T-cell (primary cell): ENCODE results near the gene KSR1. TPM values are rescaled to one million over a fixed set of nuclear protein-coding genes. Genes with fewer than 3 reads are reported as not detected.
A peak's percentile ranks its signal among the peaks of the same experiment; 100 is the strongest.

ENCODE experiments used
- ATAC-seq, 4 experiments: fragments of 200-7000 bp in 3 of 4; fragments of 150-1000 bp in 1 of 4; cut with Tn5 transposase; replicated peaks in 1 of 4; 1 replicate in 3 of 4; 2 replicates in 1 of 4; pipeline ENCODE4 v1.10.0; 2021; ENCODE audit warnings: moderate library complexity in 3 of 4, mild to moderate bottlenecking in 2 of 4, moderate number of reproducible peaks in 1 of 4
- CTCF ChIA-PET, 2 donors: fragments of 300-600 bp; sonication (Branson Sonifier 250); formaldehyde crosslinking; loops; one replicate each; lab custom pipeline; 2022; ENCODE audit warnings: antibody characterized with exemption in 2 of 2; lab: Charles Lee
- POLR2A ChIA-PET, 2 donors: fragments of 300-600 bp; sonication (Branson Sonifier 250); formaldehyde crosslinking; loops; one replicate each; lab custom pipeline; 2022; ENCODE audit warnings: antibody characterized with exemption in 2 of 2; lab: Charles Lee
- DNase-seq, 35 experiments: peaks; one replicate each; pipeline versions ENCODE4 v3.0.0 to v3.0.0-alpha.2; 2013 to 2023
- H3K27ac ChIP-seq: one replicate; pipeline ENCODE4 v1.5.1; 2013; ENCODE audit warnings: low read length
- H3K27me3 ChIP-seq, 2 experiments: replicated peaks in 1 of 2; 1 replicate in 1 of 2; 2 replicates in 1 of 2; pipeline versions ENCODE4 v1.6.1 to v1.7.0; 2013; ENCODE audit warnings: low read length in 1 of 2, mixed read lengths in 1 of 2; ENCODE audit not compliant: control insufficient read depth in 2 of 2, insufficient read depth in 2 of 2; ENCODE audit errors: extremely low read depth in 1 of 2
- H3K36me3 ChIP-seq, 2 donors: 1 replicate in 1 of 2; 2 replicates in 1 of 2; pipeline versions ENCODE4 v1.6.1 to v1.7.0; 2013; ENCODE audit warnings: low read length in 1 of 2; ENCODE audit not compliant: control insufficient read depth in 2 of 2, insufficient read depth in 1 of 2; ENCODE audit errors: extremely low read depth in 1 of 2
- H3K4me1 ChIP-seq, 2 experiments: 1 replicate in 1 of 2; 2 replicates in 1 of 2; pipeline versions ENCODE4 v1.6.1 to v1.7.0; 2013; ENCODE audit warnings: low read length in 2 of 2, mixed read lengths in 1 of 2; ENCODE audit not compliant: insufficient read depth in 2 of 2, control insufficient read depth in 1 of 2; ENCODE audit errors: extremely low read depth in 1 of 2
- H3K4me3 ChIP-seq, 2 donors: 1 replicate in 1 of 2; 2 replicates in 1 of 2; pipeline versions ENCODE4 v1.5.1 to v1.7.0; 2013; ENCODE audit warnings: mild to moderate bottlenecking in 2 of 2, low read length in 1 of 2, moderate library complexity in 1 of 2; ENCODE audit not compliant: control insufficient read depth in 1 of 2; ENCODE audit errors: extremely low read depth in 1 of 2
- H3K9me3 ChIP-seq: 2 replicates; pipeline ENCODE4 v1.7.0; 2013
- H3K27ac Mint-ChIP-seq, 2 donors: one replicate each; pipeline ENCODE4 v1.8.0; 2020 to 2021; ENCODE audit warnings: mild to moderate bottlenecking in 2 of 2, mixed read lengths in 2 of 2
- H3K27me3 Mint-ChIP-seq, 2 donors: one replicate each; pipeline ENCODE4 v1.8.0; 2021 to 2022; ENCODE audit warnings: mixed read lengths in 2 of 2
- H3K36me3 Mint-ChIP-seq: one replicate; pipeline ENCODE4 v1.8.0; 2021; ENCODE audit warnings: mixed read lengths
- H3K4me1 Mint-ChIP-seq, 3 donors: one replicate each; pipeline ENCODE4 v1.8.0; 2020 to 2022; ENCODE audit warnings: mixed read lengths in 3 of 3, mild to moderate bottlenecking in 1 of 3
- H3K4me3 Mint-ChIP-seq, 3 donors: one replicate each; pipeline ENCODE4 v1.8.0; 2020 to 2022; ENCODE audit warnings: mild to moderate bottlenecking in 3 of 3, mixed read lengths in 3 of 3, moderate library complexity in 3 of 3
- H3K9me3 Mint-ChIP-seq, 3 donors: one replicate each; pipeline ENCODE4 v1.8.0; 2020 to 2022; ENCODE audit warnings: mixed read lengths in 3 of 3
- WGBS: methylation state at CpG from one replicate; pipeline ENCODE4 v1.1.5; 2013; ENCODE audit warnings: missing lambda C conversion rate; ENCODE audit not compliant: insufficient coverage; 5-methylcytosine and 5-hydroxymethylcytosine counted together
- total RNA-seq, 35 experiments: library from RNA in 6 of 35; stranded (reverse) in 6 of 35; fragments of 120-200 nt in 1 of 35; gene quantifications; one replicate each; pipeline versions ENCODE4 v1.2.1 to v1.2.4 and lab custom pipeline; 2013 to 2026

The KSR1 gene
- total RNA-seq, 5 donors from 2014 or later (not counting 1 experiment from before 2014, with no cell fraction given) = 26.8 to 35.8 (median 27.6) TPM

GRCh38 chr17:27612160-27612770, 156.0 kb downstream of the KSR1 start:
- no peaks in the 10 kb centered on the region for H3K9me3 ChIP-seq
- no peak overlapping the region for H3K27ac ChIP-seq
- 0% methylated on average over 1 of the region's 3 CpGs for WGBS
- H3K27ac Mint-ChIP-seq = no peak overlapping the region
- ChIA-PET CTCF (interaction anchor here in 1 of 2 donors (0.6 kb wide), 1 partner anchor 519 kb away, joined by 5 read pairs; no protein-coding TSS in a partner anchor), POLR2A (no interaction called here)
- no peaks in the 10 kb centered on the region for H3K27me3 ChIP-seq
- no peak for DNase-seq
- no peak overlapping the region for H3K4me3 Mint-ChIP-seq
- no peak overlapping the region for H3K4me3 ChIP-seq
- H3K27me3 Mint-ChIP-seq = no peaks in the 10 kb centered on the region
- peaks cover 5 to 38% of the 10 kb centered on the region in 2 donors for H3K36me3 ChIP-seq
- peaks cover 0 to 7% (median 0%) of the 10 kb centered on the region in 3 donors for H3K9me3 Mint-ChIP-seq
- peaks cover 7 to 17% (median 14%) of the 10 kb centered on the region in 3 donors for H3K4me1 Mint-ChIP-seq
- peaks cover 0 to 6% of the 10 kb centered on the region in 2 experiments for H3K4me1 ChIP-seq
- H3K36me3 Mint-ChIP-seq = peaks cover 53% of the 10 kb centered on the region
- ATAC-seq = no peak

- H3K4me3 ChIP-seq = no peak overlapping the region
- no peak overlapping the region for H3K27ac ChIP-seq
- H3K9me3 ChIP-seq = no peaks in the 10 kb centered on the region
- Mint-ChIP-seq H3K4me3 (no peak overlapping the region), H3K27me3 (no peaks in the 10 kb centered on the region), H3K36me3 (peaks cover 55% of the 10 kb centered on the region), H3K27ac (no peak overlapping the region), H3K4me1 (peaks cover 7 to 17% (median 14%) of the 10 kb centered on the region in 3 donors), H3K9me3 (peaks cover 0 to 7% (median 0%) of the 10 kb centered on the region in 3 donors)
- WGBS = no CpG with 5 or more reads among the region's 3 CpGs
- peaks cover 5 to 39% of the 10 kb centered on the region in 2 donors for H3K36me3 ChIP-seq
- H3K4me1 ChIP-seq = peaks cover 0 to 6% of the 10 kb centered on the region in 2 experiments
- no peaks in the 10 kb centered on the region for H3K27me3 ChIP-seq
- ChIA-PET CTCF (no interaction called here), POLR2A (no interaction called here)
- DNase-seq (no peak), ATAC-seq (no peak)
These were observed 157.2 kb downstream of the KSR1 start for GRCh38 chr17:27613433-27613832.

- no peak overlapping the region for H3K27ac ChIP-seq
- ChIA-PET CTCF (no interaction called here), POLR2A (no interaction called here)
- no peaks in the 10 kb centered on the region for H3K27me3 ChIP-seq
- Mint-ChIP-seq H3K36me3 (peaks cover 57% of the 10 kb centered on the region), H3K4me3 (no peak overlapping the region), H3K27me3 (no peaks in the 10 kb centered on the region), H3K9me3 (peaks cover 0 to 7% (median 0%) of the 10 kb centered on the region in 3 donors), H3K27ac (no peak overlapping the region), H3K4me1 (peaks cover 7 to 17% (median 14%) of the 10 kb centered on the region in 3 donors)
- no peak overlapping the region for H3K4me3 ChIP-seq
- no peak for ATAC-seq
- H3K36me3 ChIP-seq = peaks cover 0 to 33% of the 10 kb centered on the region in 2 donors
- peaks cover 0 to 6% of the 10 kb centered on the region in 2 experiments for H3K4me1 ChIP-seq
- no peak for DNase-seq
- H3K9me3 ChIP-seq = no peaks in the 10 kb centered on the region
- no CpG with 5 or more reads among the region's 1 CpG for WGBS
These were observed 158.9 kb downstream of the KSR1 start for GRCh38 chr17:27615121-27615520.

GRCh38 chr17:27616414-27616813, 160.2 kb downstream of the KSR1 start:
- H3K4me3 Mint-ChIP-seq = no peak overlapping the region
- no peak for ATAC-seq
- no peaks in the 10 kb centered on the region for H3K27me3 Mint-ChIP-seq
- POLR2A ChIA-PET = no interaction called here
- DNase-seq = no peak
- Histone ChIP-seq H3K4me3 (no peak overlapping the region), H3K9me3 (no peaks in the 10 kb centered on the region), H3K4me1 (peaks cover 0 to 12% of the 10 kb centered on the region in 2 experiments), H3K27ac (peak overlapping the region; percentile 25), H3K27me3 (no peaks in the 10 kb centered on the region), H3K36me3 (peaks cover 0 to 39% of the 10 kb centered on the region in 2 donors)
- peak overlapping the region; percentile 8 to 73 for H3K27ac Mint-ChIP-seq
- CTCF ChIA-PET = interaction anchor here in 1 of 2 donors (0.8 kb wide), 1 partner anchor 34 kb away, joined by 3 read pairs; no protein-coding TSS in a partner anchor
- H3K36me3 Mint-ChIP-seq = peaks cover 66% of the 10 kb centered on the region
- WGBS = 19% methylated on average over 3 of the region's 4 CpGs
- peaks cover 13 to 21% (median 14%) of the 10 kb centered on the region in 3 donors for H3K4me1 Mint-ChIP-seq
- peaks cover 0 to 7% (median 0%) of the 10 kb centered on the region in 3 donors for H3K9me3 Mint-ChIP-seq

GRCh38 chr17:27618417-27618816, 162.2 kb downstream of the KSR1 start:
- Histone ChIP-seq H3K27ac (no peak overlapping the region), H3K4me3 (no peak overlapping the region), H3K9me3 (no peaks in the 10 kb centered on the region), H3K27me3 (no peaks in the 10 kb centered on the region), H3K36me3 (peaks cover 0 to 40% of the 10 kb centered on the region in 2 donors), H3K4me1 (peaks cover 0 to 12% of the 10 kb centered on the region in 2 experiments)
- no peak overlapping the region for H3K27ac Mint-ChIP-seq
- ATAC-seq (no peak), DNase-seq (no peak)
- H3K9me3 Mint-ChIP-seq = peaks cover 0 to 7% (median 0%) of the 10 kb centered on the region in 3 donors
- no peaks in the 10 kb centered on the region for H3K27me3 Mint-ChIP-seq
- peaks cover 13 to 21% (median 14%) of the 10 kb centered on the region in 3 donors for H3K4me1 Mint-ChIP-seq
- POLR2A ChIA-PET = no interaction called here
- H3K4me3 Mint-ChIP-seq = no peak overlapping the region
- CTCF ChIA-PET = no interaction called here
- peaks cover 75% of the 10 kb centered on the region for H3K36me3 Mint-ChIP-seq
- 100% methylated on average over 3 of the region's 8 CpGs for WGBS

GRCh38 chr17:27620721-27621120, 164.5 kb downstream of the KSR1 start:
- CTCF ChIA-PET = no interaction called here
- no peak overlapping the region for H3K27ac Mint-ChIP-seq
- H3K4me1 Mint-ChIP-seq = peaks cover 8 to 18% (median 10%) of the 10 kb centered on the region in 3 donors
- peaks cover 0 to 12% of the 10 kb centered on the region in 2 experiments for H3K4me1 ChIP-seq
- no peaks in the 10 kb centered on the region for H3K9me3 ChIP-seq
- DNase-seq (no peak), ATAC-seq (no peak)
- H3K27me3 ChIP-seq = no peaks in the 10 kb centered on the region
- H3K36me3 ChIP-seq = peaks cover 0 to 43% of the 10 kb centered on the region in 2 donors
- H3K36me3 Mint-ChIP-seq = peaks cover 68% of the 10 kb centered on the region
- H3K4me3 ChIP-seq = no peak overlapping the region
- H3K9me3 Mint-ChIP-seq = no peaks in the 10 kb centered on the region
- H3K4me3 Mint-ChIP-seq = no peak overlapping the region
- no peaks in the 10 kb centered on the region for H3K27me3 Mint-ChIP-seq
- 51% methylated on average over 6 of the region's 9 CpGs for WGBS
- H3K27ac ChIP-seq = no peak overlapping the region
- POLR2A ChIA-PET = no interaction called here
